ENCODE measurements around the gene HTT. TPM values are rescaled to one million over a fixed set of nuclear protein-coding genes. Genes with fewer than 3 reads are reported as not detected.
A peak's percentile ranks its signal among the peaks of the same experiment; 100 is the strongest.

HTT gene
- total and polyA plus RNA-seq, 2 of the 13 experiments (the other 11 are each of a cell fraction or from before 2014, with no cell fraction given) = 17.5 to 19.5 TPM

DNA sequence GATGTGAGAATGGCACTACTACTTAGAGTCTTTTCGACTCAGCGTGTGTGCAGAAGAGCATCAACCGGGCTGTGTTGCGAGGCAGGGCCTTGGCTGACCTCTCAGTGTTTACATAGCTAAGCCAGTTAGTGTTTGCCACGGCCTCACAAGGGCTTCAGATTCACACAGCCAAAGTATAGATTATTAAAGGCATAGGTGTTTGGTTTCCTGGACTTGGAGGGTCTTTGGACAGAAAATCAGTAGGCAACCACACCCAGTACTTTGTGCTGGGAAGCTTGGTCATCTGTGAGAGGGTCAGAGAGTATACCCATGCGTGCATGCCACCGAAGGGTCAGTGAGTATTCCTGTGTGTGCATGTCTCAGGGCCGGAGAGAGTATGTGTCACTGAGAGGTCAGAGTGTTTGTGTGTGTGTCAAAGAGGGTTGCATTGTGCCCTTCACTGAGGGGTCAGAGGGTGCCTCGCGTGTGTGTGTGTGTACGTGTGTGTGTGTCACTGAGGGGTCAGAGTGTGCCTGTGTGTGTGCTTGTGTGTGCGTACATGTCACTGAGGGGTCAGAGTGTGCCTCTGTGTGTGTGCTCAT, 104.7 kb downstream of the HTT start (continued):
- TF ChIP-seq, protein P1, sequence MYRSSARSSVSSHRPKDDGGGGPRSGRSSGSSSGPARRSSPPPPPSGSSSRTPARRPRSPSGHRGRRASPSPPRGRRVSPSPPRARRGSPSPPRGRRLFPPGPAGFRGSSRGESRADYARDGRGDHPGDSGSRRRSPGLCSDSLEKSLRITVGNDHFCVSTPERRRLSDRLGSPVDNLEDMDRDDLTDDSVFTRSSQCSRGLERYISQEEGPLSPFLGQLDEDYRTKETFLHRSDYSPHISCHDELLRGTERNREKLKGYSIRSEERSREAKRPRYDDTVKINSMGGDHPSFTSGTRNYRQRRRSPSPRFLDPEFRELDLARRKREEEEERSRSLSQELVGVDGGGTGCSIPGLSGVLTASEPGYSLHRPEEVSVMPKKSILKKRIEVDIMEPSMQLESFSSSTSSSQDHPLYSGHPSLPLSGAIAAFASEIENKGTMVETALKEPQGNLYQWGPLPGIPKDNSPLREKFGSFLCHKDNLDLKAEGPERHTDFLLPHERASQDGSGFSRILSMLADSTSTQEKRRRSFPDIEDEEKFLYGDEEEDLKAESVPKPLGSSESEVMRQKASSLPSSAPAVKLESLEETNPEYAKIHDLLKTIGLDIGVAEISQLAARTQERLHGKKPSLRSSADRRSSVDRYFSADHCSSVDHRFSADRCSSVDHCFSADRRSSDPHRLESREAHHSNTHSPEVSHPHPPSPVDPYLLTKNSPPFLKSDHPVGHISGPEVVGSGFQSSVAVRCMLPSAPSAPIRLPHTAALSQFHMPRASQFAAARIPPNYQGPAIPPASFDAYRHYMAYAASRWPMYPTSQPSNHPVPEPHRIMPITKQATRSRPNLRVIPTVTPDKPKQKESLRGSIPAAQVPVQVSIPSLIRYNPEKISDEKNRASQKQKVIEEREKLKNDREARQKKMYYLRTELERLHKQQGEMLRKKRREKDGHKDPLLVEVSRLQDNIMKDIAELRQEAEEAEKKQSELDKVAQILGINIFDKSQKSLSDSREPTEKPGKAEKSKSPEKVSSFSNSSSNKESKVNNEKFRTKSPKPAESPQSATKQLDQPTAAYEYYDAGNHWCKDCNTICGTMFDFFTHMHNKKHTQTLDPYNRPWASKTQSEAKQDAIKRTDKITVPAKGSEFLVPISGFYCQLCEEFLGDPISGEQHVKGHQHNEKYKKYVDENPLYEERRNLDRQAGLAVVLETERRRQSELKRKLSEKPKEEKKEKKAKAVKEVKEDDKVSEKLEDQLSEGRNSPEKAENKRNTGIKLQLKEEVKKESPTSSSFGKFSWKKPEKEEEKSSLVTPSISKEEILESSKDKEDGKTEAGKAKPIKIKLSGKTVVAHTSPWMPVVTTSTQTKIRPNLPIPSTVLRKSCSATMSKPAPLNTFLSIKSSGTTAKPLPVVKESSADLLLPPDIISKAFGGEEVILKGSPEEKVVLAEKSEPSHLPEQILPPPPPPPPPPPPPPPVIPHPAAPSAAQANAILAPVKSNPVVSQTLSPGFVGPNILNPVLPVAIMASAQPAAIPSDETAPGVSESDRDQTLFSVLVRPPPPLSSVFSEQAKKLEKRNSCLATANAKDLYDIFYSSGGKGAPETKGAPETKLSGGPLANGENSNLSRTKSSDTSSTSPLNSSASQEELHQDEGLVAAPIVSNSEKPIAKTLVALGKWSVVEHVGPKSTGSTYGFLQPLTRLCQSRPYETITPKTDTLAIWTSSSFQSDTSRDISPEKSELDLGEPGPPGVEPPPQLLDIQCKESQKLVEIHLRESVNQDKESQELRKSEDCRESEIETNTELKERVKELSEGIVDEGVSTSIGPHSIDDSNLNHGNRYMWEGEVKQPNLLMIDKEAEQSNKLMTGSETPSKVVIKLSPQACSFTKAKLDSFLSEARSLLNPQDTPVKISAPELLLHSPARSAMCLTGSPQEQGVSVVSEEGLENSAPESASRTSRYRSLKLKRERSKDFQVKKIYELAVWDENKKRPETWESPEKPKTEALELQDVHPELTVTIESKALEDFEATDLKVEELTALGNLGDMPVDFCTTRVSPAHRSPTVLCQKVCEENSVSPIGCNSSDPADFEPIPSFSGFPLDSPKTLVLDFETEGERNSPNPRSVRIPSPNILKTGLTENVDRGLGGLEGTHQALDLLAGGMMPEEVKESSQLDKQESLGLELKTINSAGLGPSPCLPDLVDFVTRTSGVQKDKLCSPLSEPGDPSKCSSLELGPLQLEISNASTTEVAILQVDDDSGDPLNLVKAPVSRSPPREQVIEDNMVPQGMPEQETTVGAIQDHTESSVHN (CRISPR knock-in tag; IDR thresholded peaks at IDR 0.05) = no peak
- no peak for TF ChIP-seq ZNF713 (CRISPR knock-in tag; IDR thresholded peaks at IDR 0.05)
- TF ChIP-seq, protein P2, sequence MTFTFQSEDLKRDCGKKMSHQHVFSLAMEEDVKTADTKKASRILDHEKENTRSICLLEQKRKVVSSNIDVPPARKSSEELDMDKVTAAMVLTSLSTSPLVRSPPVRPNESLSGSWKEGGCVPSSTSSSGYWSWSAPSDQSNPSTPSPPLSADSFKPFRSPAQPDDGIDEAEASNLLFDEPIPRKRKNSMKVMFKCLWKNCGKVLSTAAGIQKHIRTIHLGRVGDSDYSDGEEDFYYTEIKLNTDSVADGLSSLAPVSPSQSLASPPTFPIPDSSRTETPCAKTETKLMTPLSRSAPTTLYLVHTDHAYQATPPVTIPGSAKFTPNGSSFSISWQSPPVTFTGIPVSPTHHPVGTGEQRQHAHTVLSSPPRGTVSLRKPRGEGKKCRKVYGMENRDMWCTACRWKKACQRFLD (CRISPR knock-in tag; IDR thresholded peaks at IDR 0.05; ENCODE audit: borderline replicate concordance) = no peak
- 0 out of 2 replicates have a peak, but pooled peaks have one; percentile 34 for TF ChIP-seq BCL6 (CRISPR knock-in tag; IDR thresholded peaks at IDR 0.05)
- no peak for TF ChIP-seq NFYB (CRISPR knock-in tag; IDR thresholded peaks at IDR 0.05)
- TF ChIP-seq WIZ (CRISPR knock-in tag; IDR thresholded peaks at IDR 0.05) = no peak
- 0 out of 2 replicates have a peak, but pooled peaks have one; percentile 44 for TF ChIP-seq MEIS1 (CRISPR knock-in tag; IDR thresholded peaks at IDR 0.05; ENCODE audit: borderline replicate concordance)
- TF ChIP-seq, protein P3, sequence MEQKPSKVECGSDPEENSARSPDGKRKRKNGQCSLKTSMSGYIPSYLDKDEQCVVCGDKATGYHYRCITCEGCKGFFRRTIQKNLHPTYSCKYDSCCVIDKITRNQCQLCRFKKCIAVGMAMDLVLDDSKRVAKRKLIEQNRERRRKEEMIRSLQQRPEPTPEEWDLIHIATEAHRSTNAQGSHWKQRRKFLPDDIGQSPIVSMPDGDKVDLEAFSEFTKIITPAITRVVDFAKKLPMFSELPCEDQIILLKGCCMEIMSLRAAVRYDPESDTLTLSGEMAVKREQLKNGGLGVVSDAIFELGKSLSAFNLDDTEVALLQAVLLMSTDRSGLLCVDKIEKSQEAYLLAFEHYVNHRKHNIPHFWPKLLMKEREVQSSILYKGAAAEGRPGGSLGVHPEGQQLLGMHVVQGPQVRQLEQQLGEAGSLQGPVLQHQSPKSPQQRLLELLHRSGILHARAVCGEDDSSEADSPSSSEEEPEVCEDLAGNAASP (CRISPR knock-in tag; IDR thresholded peaks at IDR 0.05; ENCODE audit: borderline replicate concordance) = peak; percentile 95; the same call in 1 of the 2 replicates
- no peak for TF ChIP-seq ZZZ3 (CRISPR knock-in tag; IDR thresholded peaks at IDR 0.05; ENCODE audit: borderline replicate concordance)
- TF ChIP-seq ZNF598 (CRISPR knock-in tag; IDR thresholded peaks at IDR 0.05; ENCODE audit: borderline replicate concordance) = no peak
- no peak for TF ChIP-seq ZNF883 (CRISPR knock-in tag; IDR thresholded peaks at IDR 0.05; ENCODE audit: not compliant biosample characterization)
- no peak for TF ChIP-seq ZNF674 (CRISPR knock-in tag; IDR thresholded peaks at IDR 0.05; ENCODE audit: low read depth)
- TF ChIP-seq PHF8 (CRISPR knock-in tag; IDR thresholded peaks at IDR 0.05) = no peak
- TF ChIP-seq ATF7 (IDR thresholded peaks at IDR 0.05) = no peak
- no peak for TF ChIP-seq ATF7 (CRISPR knock-in tag; IDR thresholded peaks at IDR 0.05)
- TF ChIP-seq ZNF878 (CRISPR knock-in tag; IDR thresholded peaks at IDR 0.05) = no peak
- no peak for TF ChIP-seq ZKSCAN5 (CRISPR knock-in tag; IDR thresholded peaks at IDR 0.05)
- TF ChIP-seq XBP1 (CRISPR knock-in tag; IDR thresholded peaks at IDR 0.05) = no peak
- TF ChIP-seq ZNF143 (CRISPR knock-in tag; IDR thresholded peaks at IDR 0.05) = no peak
- TF ChIP-seq, protein P4, sequence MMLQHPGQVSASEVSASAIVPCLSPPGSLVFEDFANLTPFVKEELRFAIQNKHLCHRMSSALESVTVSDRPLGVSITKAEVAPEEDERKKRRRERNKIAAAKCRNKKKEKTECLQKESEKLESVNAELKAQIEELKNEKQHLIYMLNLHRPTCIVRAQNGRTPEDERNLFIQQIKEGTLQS (CRISPR knock-in tag; IDR thresholded peaks at IDR 0.05) = no peak
- no peak for TF ChIP-seq PAF1 (CRISPR knock-in tag; IDR thresholded peaks at IDR 0.05)

Data from HepG2 (cell line).